ENCODE data around the gene PHF12.

The PHF12 gene

DNA sequence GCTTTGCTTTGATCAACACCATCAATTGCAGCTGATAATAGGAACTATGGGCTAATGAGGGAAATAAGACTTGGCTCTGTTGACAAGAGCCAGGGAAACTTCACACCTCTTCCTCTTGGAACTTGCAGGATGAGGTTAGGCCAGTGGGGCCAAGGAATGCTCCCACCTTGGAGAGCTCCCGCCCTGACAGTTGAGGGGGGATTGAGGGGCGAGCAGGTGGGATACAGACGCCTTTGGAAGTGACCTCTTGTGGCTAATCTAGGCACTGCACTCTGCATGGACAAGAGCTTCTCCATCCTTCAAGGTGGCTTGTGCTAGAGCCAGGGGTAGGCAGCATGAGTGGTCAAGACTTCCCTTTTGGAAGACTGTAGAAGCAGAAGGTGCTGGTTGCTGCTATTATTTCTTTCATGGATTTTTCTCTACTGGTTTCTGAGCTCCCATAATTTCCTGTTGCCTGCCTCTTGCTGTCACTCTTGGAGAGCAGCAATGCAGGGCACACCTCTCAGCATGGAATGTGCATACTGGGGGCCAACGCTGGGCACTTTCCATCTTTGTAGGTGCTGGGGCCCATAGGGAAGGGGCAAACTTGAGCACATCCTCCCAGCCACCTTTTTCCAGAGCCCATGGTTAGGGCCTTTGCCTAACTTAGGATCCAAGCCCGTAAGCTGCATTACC is 2.3 kb upstream of the PHF12 start:
- TF ChIP-seq USF1 (IDR thresholded peaks at IDR 0.05) = no peak
- no peak for TF ChIP-seq NFIC (IDR thresholded peaks at IDR 0.05)
- TF ChIP-seq, protein P1, sequence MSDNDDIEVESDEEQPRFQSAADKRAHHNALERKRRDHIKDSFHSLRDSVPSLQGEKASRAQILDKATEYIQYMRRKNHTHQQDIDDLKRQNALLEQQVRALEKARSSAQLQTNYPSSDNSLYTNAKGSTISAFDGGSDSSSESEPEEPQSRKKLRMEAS (IDR thresholded peaks at IDR 0.05) = 0 out of 2 replicates have a peak, but pooled peaks have one; percentile 16
- TF ChIP-seq ZBTB7A (IDR thresholded peaks at IDR 0.05; ENCODE audit: low read depth) = peak; percentile 98
- TF ChIP-seq, protein P2, sequence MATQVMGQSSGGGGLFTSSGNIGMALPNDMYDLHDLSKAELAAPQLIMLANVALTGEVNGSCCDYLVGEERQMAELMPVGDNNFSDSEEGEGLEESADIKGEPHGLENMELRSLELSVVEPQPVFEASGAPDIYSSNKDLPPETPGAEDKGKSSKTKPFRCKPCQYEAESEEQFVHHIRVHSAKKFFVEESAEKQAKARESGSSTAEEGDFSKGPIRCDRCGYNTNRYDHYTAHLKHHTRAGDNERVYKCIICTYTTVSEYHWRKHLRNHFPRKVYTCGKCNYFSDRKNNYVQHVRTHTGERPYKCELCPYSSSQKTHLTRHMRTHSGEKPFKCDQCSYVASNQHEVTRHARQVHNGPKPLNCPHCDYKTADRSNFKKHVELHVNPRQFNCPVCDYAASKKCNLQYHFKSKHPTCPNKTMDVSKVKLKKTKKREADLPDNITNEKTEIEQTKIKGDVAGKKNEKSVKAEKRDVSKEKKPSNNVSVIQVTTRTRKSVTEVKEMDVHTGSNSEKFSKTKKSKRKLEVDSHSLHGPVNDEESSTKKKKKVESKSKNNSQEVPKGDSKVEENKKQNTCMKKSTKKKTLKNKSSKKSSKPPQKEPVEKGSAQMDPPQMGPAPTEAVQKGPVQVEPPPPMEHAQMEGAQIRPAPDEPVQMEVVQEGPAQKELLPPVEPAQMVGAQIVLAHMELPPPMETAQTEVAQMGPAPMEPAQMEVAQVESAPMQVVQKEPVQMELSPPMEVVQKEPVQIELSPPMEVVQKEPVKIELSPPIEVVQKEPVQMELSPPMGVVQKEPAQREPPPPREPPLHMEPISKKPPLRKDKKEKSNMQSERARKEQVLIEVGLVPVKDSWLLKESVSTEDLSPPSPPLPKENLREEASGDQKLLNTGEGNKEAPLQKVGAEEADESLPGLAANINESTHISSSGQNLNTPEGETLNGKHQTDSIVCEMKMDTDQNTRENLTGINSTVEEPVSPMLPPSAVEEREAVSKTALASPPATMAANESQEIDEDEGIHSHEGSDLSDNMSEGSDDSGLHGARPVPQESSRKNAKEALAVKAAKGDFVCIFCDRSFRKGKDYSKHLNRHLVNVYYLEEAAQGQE (IDR thresholded peaks at IDR 0.05; ENCODE audit: low read depth) = peak; percentile 74

DNA sequence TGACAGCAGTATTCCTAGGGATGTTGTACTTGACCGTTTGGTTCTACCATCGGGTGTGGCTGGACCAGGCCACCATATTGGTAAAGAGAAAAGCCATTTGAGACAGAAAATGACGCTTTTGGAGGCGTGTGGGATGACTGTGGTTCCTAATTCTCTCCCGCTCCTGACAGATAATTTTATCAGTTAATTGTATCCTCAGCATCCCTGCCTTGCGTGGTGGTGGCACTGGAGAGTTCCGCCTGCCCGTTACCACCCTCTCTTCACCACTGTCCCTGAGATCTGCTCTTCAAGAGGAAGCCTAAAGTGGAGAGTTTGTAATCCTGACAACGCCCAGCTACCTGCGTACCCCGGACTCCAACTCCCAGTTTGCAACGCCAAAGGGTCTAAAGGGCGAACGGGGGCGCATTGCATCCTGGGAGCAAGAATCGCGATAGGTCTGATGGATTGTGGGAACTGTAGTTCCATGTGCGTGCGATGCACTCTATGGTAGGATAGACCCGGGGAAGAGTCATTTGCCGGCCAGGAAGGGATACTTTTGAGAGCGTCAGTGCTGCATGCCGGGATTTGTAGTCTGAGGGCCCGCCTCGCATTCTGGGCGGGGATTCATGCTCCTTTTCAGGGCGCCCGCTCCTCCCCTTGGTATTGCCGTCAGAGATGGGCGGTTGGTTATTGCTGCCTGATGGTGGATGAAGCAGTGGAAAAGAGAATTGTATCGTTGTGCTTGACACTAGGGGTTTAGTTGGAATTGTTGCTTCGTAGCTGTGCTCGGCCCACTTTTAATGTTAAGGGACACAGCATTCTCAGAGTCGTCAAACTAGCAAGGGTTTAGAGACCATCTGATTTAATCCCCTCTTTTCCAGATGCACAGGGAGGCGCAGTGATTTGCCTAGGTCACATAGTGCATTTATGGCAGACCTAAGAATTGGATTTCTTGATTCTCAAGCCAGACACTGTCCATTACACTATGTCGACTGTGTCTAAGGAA is 965 bp upstream of the PHF12 start:
- TF ChIP-seq TCF12 (IDR thresholded peaks at IDR 0.05; ENCODE audit: low read depth) (peak; percentile 72), CEBPB (IDR thresholded peaks at IDR 0.05) (no peak), USF1 (IDR thresholded peaks at IDR 0.05) (no peak), EP300 (IDR thresholded peaks at IDR 0.05; ENCODE audit: borderline replicate concordance) (no peak), TAF1 (IDR thresholded peaks at IDR 0.05; ENCODE audit: low read depth) (no peak; the same call in 1 of the 2 replicates), YY1 (IDR thresholded peaks at IDR 0.05; ENCODE audit: low read depth) (peak; percentile 86), NFIC (IDR thresholded peaks at IDR 0.05) (0 out of 2 replicates have a peak, but pooled peaks have one; percentile 26), FOXM1 (IDR thresholded peaks at IDR 0.05; ENCODE audit: borderline replicate concordance, low read depth) (0 out of 2 replicates have a peak, but pooled peaks have one; percentile 32), RAD21 (IDR thresholded peaks at IDR 0.05; ENCODE audit: low read depth) (no peak), EGR1 (IDR thresholded peaks at IDR 0.05) (peak; percentile 51), CREB1 (IDR thresholded peaks at IDR 0.05; ENCODE audit: low read depth) (peak; percentile 60), TEAD4 (IDR thresholded peaks at IDR 0.05) (no peak), ZBTB7A (IDR thresholded peaks at IDR 0.05; ENCODE audit: low read depth) (no peak)
- TF ChIP-seq, protein P2 (IDR thresholded peaks at IDR 0.05; ENCODE audit: low read depth) = no peak
- TF ChIP-seq, protein P1 (IDR thresholded peaks at IDR 0.05) = peak; percentile 48; the same call in 1 of the 2 replicates

DNA sequence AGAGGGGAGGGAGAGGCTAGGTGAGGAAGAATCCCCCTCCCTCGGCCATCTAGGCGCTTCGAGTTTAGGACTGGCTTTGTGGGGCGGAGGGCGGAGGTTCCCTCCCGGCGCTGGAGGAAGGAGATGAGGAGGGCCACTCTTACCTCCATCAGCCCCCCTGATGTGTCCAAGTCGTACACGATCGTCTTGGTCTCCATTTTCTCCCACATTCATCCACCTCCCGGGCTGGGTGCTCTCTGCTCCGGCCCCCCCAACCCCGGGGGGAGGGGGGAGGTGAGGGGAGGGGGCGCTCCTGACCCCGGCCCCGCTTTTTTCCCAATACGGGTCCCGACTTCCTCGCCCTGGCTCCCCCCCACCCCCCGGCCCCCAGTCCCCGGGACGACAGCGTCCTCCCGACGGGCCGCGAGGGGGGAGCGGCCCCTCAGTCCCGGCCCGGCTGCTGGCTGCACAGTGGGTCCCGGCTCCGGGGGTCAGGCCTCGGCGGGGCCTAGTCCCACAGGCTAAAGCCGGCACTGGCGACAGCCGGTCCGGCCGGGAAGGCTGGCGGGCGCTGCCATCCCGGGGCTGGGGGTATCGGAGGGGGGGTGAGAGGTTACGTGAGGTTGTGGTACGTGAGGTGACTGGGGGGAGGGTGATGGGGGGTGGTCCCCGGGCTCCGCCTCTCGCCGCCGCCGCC is 428 bp downstream of the PHF12 start:
- TF ChIP-seq, protein P2 (IDR thresholded peaks at IDR 0.05; ENCODE audit: low read depth) = no peak
- TF ChIP-seq FOXM1 (IDR thresholded peaks at IDR 0.05; ENCODE audit: borderline replicate concordance, low read depth) (no peak), NFIC (IDR thresholded peaks at IDR 0.05) (no peak), ZBTB7A (IDR thresholded peaks at IDR 0.05; ENCODE audit: low read depth) (peak; percentile 57)
- TF ChIP-seq, protein P1 (IDR thresholded peaks at IDR 0.05) = no peak
